Neural cell (in vitro differentiated cells): Measurements from ENCODE around the gene CD247. TPM values are rescaled to one million over a fixed set of nuclear protein-coding genes. Genes with fewer than 3 reads are reported as not detected.

Experiments
- H2AFZ ChIP-seq: fragments of 200-600, 300-800 bp; sonication (generic), shearing (Covaris generic); 2 replicates; pipeline ENCODE4 v1.6.0; 2014; ENCODE audit warnings: low read depth, mild to moderate bottlenecking, antibody characterized with exemption, low read length, moderate library complexity
- H3F3A ChIP-seq: fragments of 200-600 bp; shearing (Covaris generic); 2 replicates; pipeline ENCODE4 v1.6.1; 2016; ENCODE audit warnings: mild to moderate bottlenecking, moderate library complexity, mixed read lengths, antibody characterized with exemption, low read length; ENCODE audit not compliant: insufficient read depth, poor library complexity, severe bottlenecking
- H3K27ac ChIP-seq: fragments of 200-600, 300-800 bp; sonication (generic), shearing (Covaris generic); 2 replicates; pipeline ENCODE4 v1.5.1; 2014; ENCODE audit warnings: mild to moderate bottlenecking, low read length, moderate library complexity
- H3K27me3 ChIP-seq: fragments of 300-800, 200-600 bp; sonication (generic), shearing (Covaris generic); 2 replicates; pipeline ENCODE4 v1.6.0; 2014; ENCODE audit warnings: mild to moderate bottlenecking, low read depth, low read length, moderate library complexity; ENCODE audit not compliant: insufficient read depth
- H3K36me3 ChIP-seq: fragments of 300-800, 200-600 bp; sonication (generic), shearing (Covaris generic); 2 replicates; pipeline ENCODE4 v1.5.1; 2014; ENCODE audit warnings: mild to moderate bottlenecking, antibody characterized with exemption, low read length, moderate library complexity; ENCODE audit not compliant: insufficient read depth
- H3K4me2 ChIP-seq: fragments of 300-800, 200-600 bp; sonication (generic), shearing (Covaris generic); 2 replicates; pipeline ENCODE4 v1.6.0; 2014; ENCODE audit warnings: mild to moderate bottlenecking, low read length
- H3K4me3 ChIP-seq: fragments of 300-800, 200-600 bp; sonication (generic), shearing (Covaris generic); 2 replicates; pipeline ENCODE4 v1.5.1; 2014; ENCODE audit warnings: mild to moderate bottlenecking, low read length, moderate library complexity
- H3K79me2 ChIP-seq: fragments of 200-600 bp; shearing (Covaris generic); replicated peaks from 2 replicates; pipeline ENCODE4 v1.6.0; 2014; ENCODE audit warnings: mild to moderate bottlenecking, low read length, moderate library complexity; ENCODE audit not compliant: insufficient read depth
- H3K9ac ChIP-seq: fragments of 300-800, 200-600 bp; sonication (generic), shearing (Covaris generic); 2 replicates; pipeline ENCODE4 v1.6.1; 2016; ENCODE audit warnings: mild to moderate bottlenecking, low read length, mixed read lengths
- H3K9me2 ChIP-seq: fragments of 200-600 bp; shearing (Covaris generic); 2 replicates; pipeline ENCODE4 v1.6.1; 2016; ENCODE audit warnings: mild to moderate bottlenecking, low read length, mixed read lengths; ENCODE audit not compliant: insufficient read depth
- H3K9me3 ChIP-seq: fragments of 200-600, 300-800 bp; sonication (generic), shearing (Covaris generic); 2 replicates; pipeline ENCODE4 v1.6.1; 2016; ENCODE audit warnings: mild to moderate bottlenecking, mixed run types, low read length, moderate library complexity, mixed read lengths
- H4K20me1 ChIP-seq: fragments of 200-600 bp; shearing (Covaris generic); 2 replicates; pipeline ENCODE4 v1.6.1; 2016; ENCODE audit warnings: mild to moderate bottlenecking, mixed run types; ENCODE audit not compliant: insufficient read depth
- CTCF ChIP-seq: fragments of 450-650 bp; IDR thresholded peaks from 2 replicates; pipeline ENCODE4 v1.5.1; 2014; ENCODE audit warnings: antibody characterized with exemption, mild to moderate bottlenecking, moderate library complexity; ENCODE audit not compliant: poor library complexity, severe bottlenecking
- EP300 ChIP-seq: fragments of 450-650 bp; conservative IDR thresholded peaks from 2 replicates; pipeline ENCODE4 v1.6.1; 2014; ENCODE audit warnings: antibody characterized with exemption, mild to moderate bottlenecking, moderate library complexity; ENCODE audit not compliant: poor library complexity, severe bottlenecking
- EZH2 ChIP-seq: fragments of 200-600, 300-800 bp; shearing (Covaris generic), sonication (generic); IDR thresholded peaks from 2 replicates; pipeline ENCODE4 v1.6.1; 2014; ENCODE audit warnings: antibody characterized with exemption, low read length, borderline replicate concordance, mild to moderate bottlenecking; ENCODE audit not compliant: insufficient read depth, poor library complexity, severe bottlenecking
- MXI1 ChIP-seq: fragments of 450-650 bp; conservative IDR thresholded peaks from 2 replicates; pipeline ENCODE4 v1.6.1; 2014; ENCODE audit warnings: antibody characterized with exemption, mild to moderate bottlenecking; ENCODE audit not compliant: poor library complexity, severe bottlenecking
- POLR2AphosphoS5 ChIP-seq: IDR thresholded peaks from 2 replicates; pipeline ENCODE4 v1.6.1; 2012
- RAD21 ChIP-seq: fragments of 450-650 bp; conservative IDR thresholded peaks from 2 replicates; pipeline ENCODE4 v1.6.1; 2014; ENCODE audit warnings: antibody characterized with exemption, mild to moderate bottlenecking, moderate library complexity
- REST ChIP-seq: IDR thresholded peaks from 2 replicates; pipeline ENCODE4 v1.6.1; 2012; ENCODE audit warnings: borderline replicate concordance
- SMC3 ChIP-seq: fragments of 450-650 bp; conservative IDR thresholded peaks from 2 replicates; pipeline ENCODE4 v1.6.1; 2014; ENCODE audit warnings: antibody characterized with exemption, mild to moderate bottlenecking, moderate library complexity; ENCODE audit not compliant: poor library complexity
- TAF1 ChIP-seq: IDR thresholded peaks from 2 replicates; pipeline ENCODE4 v1.6.1; 2012; ENCODE audit warnings: low read depth
- polyA plus RNA-seq: library from polyadenylated mRNA; depleted of rRNA; stranded (reverse); fragments of >200 nt; gene quantifications from 2 replicates; pipeline ENCODE4 v1.2.3, GENCODE V29; 2014

CD247 gene
- polyA plus RNA-seq, 1 donor from 2014 or later, result not detected

DNA sequence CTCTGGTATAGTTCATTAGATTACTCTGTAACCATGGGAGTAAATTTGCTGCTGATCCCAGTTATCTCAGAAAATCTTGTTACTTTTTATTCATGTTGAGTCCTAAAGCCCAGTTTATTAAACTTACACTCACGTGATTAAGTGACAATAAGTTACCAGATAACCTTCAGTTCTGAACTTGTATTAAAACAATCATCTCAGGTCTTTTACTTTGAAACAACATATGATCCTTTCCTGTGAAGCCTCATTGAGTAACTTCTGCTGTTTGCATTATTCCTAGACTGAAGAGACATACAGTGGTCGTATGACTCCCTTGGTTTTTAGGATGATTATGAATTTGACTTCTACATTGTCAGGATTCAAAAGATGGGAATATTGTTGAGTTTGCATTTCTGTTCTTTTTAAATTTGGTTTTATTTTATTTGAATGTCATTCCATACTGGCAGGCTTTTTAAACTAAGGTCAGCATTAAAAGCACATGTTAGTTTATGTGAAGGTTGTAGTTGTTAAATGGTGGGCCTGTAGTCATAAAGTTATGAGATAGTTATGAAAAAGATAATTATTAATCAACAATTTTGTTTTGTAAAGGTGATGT, 117.9 kb downstream of the CD247 start:
- Histone ChIP-seq H2AFZ (no peak overlapping the region), H3K79me2 (no peaks in the 10 kb centered on the region), H3K9me2 (no peaks in the 10 kb centered on the region), H4K20me1 (no peaks in the 10 kb centered on the region), H3K36me3 (peaks cover 14% of the 10 kb centered on the region), H3F3A (no peaks in the 10 kb centered on the region), H3K9me3 (no peaks in the 10 kb centered on the region), H3K9ac (no peak overlapping the region), H3K4me3 (no peak overlapping the region), H3K27me3 (no peaks in the 10 kb centered on the region), H3K27ac (no peak overlapping the region), H3K4me2 (no peak overlapping the region)
- no peak for TF ChIP-seq EP300

GRCh38 chr1:167392200-167392696, 126.1 kb downstream of the CD247 start:
- Histone ChIP-seq H3K79me2 (no peaks in the 10 kb centered on the region), H3K9ac (no peak overlapping the region), H3K9me3 (no peaks in the 10 kb centered on the region), H3K27ac (no peak overlapping the region), H3K4me3 (no peak overlapping the region), H3K4me2 (no peak overlapping the region), H3K27me3 (no peaks in the 10 kb centered on the region), H3F3A (no peaks in the 10 kb centered on the region), H2AFZ (no peak overlapping the region), H3K36me3 (peaks cover 22% of the 10 kb centered on the region), H4K20me1 (no peaks in the 10 kb centered on the region), H3K9me2 (no peaks in the 10 kb centered on the region)
- no peak for TF ChIP-seq MXI1
- no peak for TF ChIP-seq REST
- no peak for TF ChIP-seq CTCF
- no peak for TF ChIP-seq POLR2AphosphoS5
- no peak for TF ChIP-seq EZH2
- TF ChIP-seq RAD21, result no peak
- TF ChIP-seq SMC3, result no peak
- TF ChIP-seq TAF1, result no peak
- no peak for TF ChIP-seq EP300

DNA sequence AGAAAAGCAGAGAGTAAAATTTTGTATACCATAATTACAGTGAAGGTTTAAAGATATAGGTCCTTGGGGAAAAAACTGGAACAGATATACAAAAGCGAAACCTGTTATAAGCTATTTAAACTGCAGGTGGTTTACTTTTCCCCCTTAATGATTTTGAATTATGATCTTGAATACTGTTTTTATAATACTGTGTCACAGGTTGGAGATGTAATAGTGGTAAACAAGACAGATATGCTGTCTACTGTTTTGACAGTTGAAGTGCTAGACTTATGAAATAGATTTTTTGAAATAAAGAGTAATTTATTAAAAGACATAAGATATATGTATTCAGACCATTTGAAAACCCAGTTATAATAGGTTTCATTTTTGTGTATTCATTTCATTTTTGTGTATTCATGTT, 129.4 kb downstream of the CD247 start:
- Histone ChIP-seq H3F3A (no peaks in the 10 kb centered on the region), H3K9me2 (no peaks in the 10 kb centered on the region), H3K36me3 (peaks cover 20% of the 10 kb centered on the region), H3K4me3 (no peak overlapping the region), H3K9me3 (no peaks in the 10 kb centered on the region), H3K27ac (no peak overlapping the region), H3K27me3 (no peaks in the 10 kb centered on the region), H3K79me2 (no peaks in the 10 kb centered on the region), H4K20me1 (no peaks in the 10 kb centered on the region), H2AFZ (no peak overlapping the region), H3K9ac (no peak overlapping the region), H3K4me2 (no peak overlapping the region)
- no peak for TF ChIP-seq EP300
- no peak for TF ChIP-seq RAD21
- TF ChIP-seq SMC3, result no peak
- TF ChIP-seq POLR2AphosphoS5, result no peak
- TF ChIP-seq TAF1, result no peak
- TF ChIP-seq EZH2, result no peak
- no peak for TF ChIP-seq MXI1
- no peak for TF ChIP-seq REST
- TF ChIP-seq CTCF, result no peak
